SKM-1 treated with dmso at 0.1 percent for 144 hours (cell line): Measurements from ENCODE around the gene TMEM63B.
A peak's percentile ranks its signal among the peaks of the same experiment; 100 is the strongest.
"Not testable (repeated sequence)": the region's sequence is repeated elsewhere in the genome, so short reads cannot be mapped to it uniquely, and the experiment has no call there.

Source experiments
- DNase-seq: peaks from one replicate; lab custom pipeline; 2025; ENCODE audit not compliant: unreplicated experiment; lab: John Stamatoyannopoulos, UW

TMEM63B gene

GRCh38 chr6:44127186-44128019, at the start of gene TMEM63B, which contains the start of gene MRPL14:
Gene TMEM63B, plus strand, starts transcription at chr6:44127554. Its CDS starts 7,031 bp downstream, at chr6:44134585.
Gene MRPL14, minus strand, starts transcription at chr6:44127452. Its CDS starts 10,841 bp downstream, at chr6:44116611.
- peak; percentile 67 for DNase-seq

- DNase-seq = no peak
Observed at GRCh38 chr6:44078219-44078826, 49.0 kb upstream of the TMEM63B start.

GRCh38 chr6:44078827-44079671, 48.3 kb upstream of the TMEM63B start:
- DNase-seq = no peak

- no peak for DNase-seq
Observed at GRCh38 chr6:44079672-44080071, 47.7 kb upstream of the TMEM63B start.

GRCh38 chr6:44080561-44081521, 46.5 kb upstream of the TMEM63B start:
- DNase-seq = no peak

- no peak for DNase-seq
Observed at GRCh38 chr6:44081753-44082152, 45.6 kb upstream of the TMEM63B start.

GRCh38 chr6:44082872-44083321, 44.5 kb upstream of the TMEM63B start:
- no peak for DNase-seq

- DNase-seq = no peak
Observed at GRCh38 chr6:44084231-44085014, 42.9 kb upstream of the TMEM63B start.

- no peak for DNase-seq
Observed at GRCh38 chr6:44085219-44085618, 42.1 kb upstream of the TMEM63B start.

- DNase-seq = no peak
Observed at GRCh38 chr6:44086931-44087574, 40.3 kb upstream of the TMEM63B start.

- DNase-seq = no peak
Observed at GRCh38 chr6:44087623-44088022, 39.7 kb upstream of the TMEM63B start.

GRCh38 chr6:44088827-44089590, 38.3 kb upstream of the TMEM63B start:
- no peak for DNase-seq

- no peak for DNase-seq
Observed at GRCh38 chr6:44090465-44090864, 36.9 kb upstream of the TMEM63B start.

- DNase-seq = not testable (repeated sequence)
Observed at GRCh38 chr6:44091356-44091755, 36.0 kb upstream of the TMEM63B start.

- DNase-seq = no peak
Observed at GRCh38 chr6:44091981-44092884, 35.1 kb upstream of the TMEM63B start.

- no peak for DNase-seq
Observed at GRCh38 chr6:44093066-44093465, 34.3 kb upstream of the TMEM63B start.

- DNase-seq = no peak
Observed at GRCh38 chr6:44093750-44094402, 33.5 kb upstream of the TMEM63B start.
